Aorta (tissue), 5 donors: ENCODE data around the gene AHI1. TPM values are rescaled to one million over a fixed set of nuclear protein-coding genes. Genes with fewer than 3 reads are reported as not detected.

ENCODE experiments used
- ATAC-seq: fragments of 200-7000 bp; cut with Tn5 transposase; one replicate; pipeline ENCODE4 v1.9.1; 2022; ENCODE audit warnings: moderate library complexity; ENCODE audit not compliant: low FRiP score
- DNase-seq, 2 donors: peaks; one replicate each; pipeline ENCODE4 v3.0.0-alpha.2; 2020
- H3K27ac ChIP-seq, 2 donors: one replicate each; pipeline ENCODE4 v1.5.1; 2013; ENCODE audit warnings: low read length in 2 of 2, mild to moderate bottlenecking in 2 of 2, moderate library complexity in 2 of 2, control low read depth in 1 of 2, inconsistent platforms in 1 of 2, low read depth in 1 of 2
- H3K27me3 ChIP-seq, 2 donors: one replicate each; pipeline ENCODE4 v1.6.1; 2013; ENCODE audit warnings: control low read depth in 1 of 2, low read length in 1 of 2, mild to moderate bottlenecking in 1 of 2, moderate library complexity in 1 of 2; ENCODE audit not compliant: insufficient read depth in 2 of 2, control insufficient read depth in 1 of 2
- H3K36me3 ChIP-seq, 2 donors: one replicate each; pipeline ENCODE4 v1.6.1; 2013; ENCODE audit warnings: control low read depth in 1 of 2, low read length in 1 of 2, mild to moderate bottlenecking in 1 of 2; ENCODE audit not compliant: insufficient read depth in 2 of 2, control insufficient read depth in 1 of 2
- H3K4me1 ChIP-seq, 2 donors: one replicate each; pipeline ENCODE4 v1.6.1; 2013; ENCODE audit warnings: low read length in 2 of 2, control low read depth in 1 of 2, mild to moderate bottlenecking in 1 of 2, moderate library complexity in 1 of 2; ENCODE audit not compliant: insufficient read depth in 2 of 2, control insufficient read depth in 1 of 2
- H3K4me3 ChIP-seq, 2 donors: one replicate each; pipeline ENCODE4 v1.5.1; 2013; ENCODE audit warnings: low read length in 2 of 2, control low read depth in 1 of 2, mild to moderate bottlenecking in 1 of 2
- H3K9me3 ChIP-seq: one replicate; pipeline ENCODE4 v1.6.1; 2013; ENCODE audit warnings: mild to moderate bottlenecking, low read length; ENCODE audit not compliant: control insufficient read depth
- WGBS, 2 donors: extraction: QIAGEN DNeasy Blood & Tissue Kit; methylation state at CpG; one replicate each; pipeline ENCODE4 v1.1.7; 2013; 5-methylcytosine and 5-hydroxymethylcytosine counted together
- intact Hi-C, 2 donors: fragments of 100-400 bp; cut with DNase I; formaldehyde crosslinking; loops; one replicate each; pipeline versions ENCODE4 v1.14.2 to v1.15.0; 2022
- polyA plus RNA-seq, 2 donors: library from polyadenylated mRNA; stranded (reverse); fragments of 200-250 nt; gene quantifications; one replicate each; pipeline ENCODE4 v1.2.3, GENCODE V29; 2013
- total RNA-seq, 2 donors: library from RNA; stranded (reverse); fragmentation: NEBNext Ultra II Directional; extraction: Animal tissue kit (Norgen Biotek cat#: 25700); gene quantifications; one replicate each; pipeline ENCODE4 v1.2.1, GENCODE V29; 2021
- donor health status: healthy with polysubstance abuse.
- donor health status: Bipolar disorder and iron deficiency.
- donor health status: DM: no; HTN: no; CAD: no.
- donor health status: DM: no; HTN: no; CAD: no.
- donor health status: DM: yes; HTN: yes; CAD: no.

The AHI1 gene
- total and polyA plus RNA-seq, 4 donors: 4.1 to 65.5 (median 36.8) TPM

- ATAC-seq (no peak), DNase-seq (no peak)
- 19 to 24% methylated on average over 2 of the region's 2 CpGs for WGBS, 2 donors
- Histone ChIP-seq H3K36me3 (no peaks in the 10 kb centered on the region), H3K4me1 (no peaks in the 10 kb centered on the region), H3K4me3 (no peak overlapping the region), H3K27me3 (no peaks in the 10 kb centered on the region), H3K9me3 (no peaks in the 10 kb centered on the region), H3K27ac (no peak overlapping the region)
- intact Hi-C loops: no loop called here
Measured at GRCh38 chr6:135423649-135424128, 73.9 kb downstream of the AHI1 start.

GRCh38 chr6:135419162-135419561 lies 78.4 kb downstream of the AHI1 start:
- Histone ChIP-seq H3K27ac (no peak overlapping the region), H3K27me3 (no peaks in the 10 kb centered on the region), H3K4me3 (no peak overlapping the region), H3K9me3 (no peaks in the 10 kb centered on the region), H3K4me1 (no peaks in the 10 kb centered on the region), H3K36me3 (no peaks in the 10 kb centered on the region)
- intact Hi-C loops: no loop called here
- WGBS, 2 donors: 59 to 72% methylated on average over 2 of the region's 2 CpGs
- DNase-seq: no peak
- no peak for ATAC-seq

GRCh38 chr6:135418040-135418760 lies 79.3 kb downstream of the AHI1 start:
- no peaks in the 10 kb centered on the region for H3K36me3 ChIP-seq
- intact Hi-C loops: no loop called here
- no peak overlapping the region for H3K4me3 ChIP-seq
- no peak for DNase-seq
- H3K9me3 ChIP-seq: no peaks in the 10 kb centered on the region
- ATAC-seq: no peak
- H3K27me3 ChIP-seq: no peaks in the 10 kb centered on the region
- 82 to 87% methylated on average over 3 of the region's 3 CpGs for WGBS, 2 donors
- no peak overlapping the region for H3K27ac ChIP-seq
- H3K4me1 ChIP-seq: no peaks in the 10 kb centered on the region

GRCh38 chr6:135412761-135413160 lies 84.8 kb downstream of the AHI1 start:
- H3K4me3 ChIP-seq: no peak overlapping the region
- no peaks in the 10 kb centered on the region for H3K27me3 ChIP-seq
- ATAC-seq: no peak
- H3K36me3 ChIP-seq: peaks cover 2 to 5% of the 10 kb centered on the region in 2 donors
- H3K9me3 ChIP-seq: no peaks in the 10 kb centered on the region
- no peak for DNase-seq
- intact Hi-C loops: no loop called here
- WGBS, 2 donors: 73 to 78% methylated on average over 1 of the region's 1 CpG
- H3K4me1 ChIP-seq: no peaks in the 10 kb centered on the region
- H3K27ac ChIP-seq: no peak overlapping the region

GRCh38 chr6:135411849-135412248 lies 85.7 kb downstream of the AHI1 start:
- ATAC-seq: no peak
- whole genome bisulfite sequencing, 2 donors: 97 to 100% methylated on average over 2 of the region's 2 CpGs
- intact Hi-C loops: no loop called here
- no peak for DNase-seq
- Histone ChIP-seq H3K4me3 (no peak overlapping the region), H3K27ac (no peak overlapping the region), H3K36me3 (peaks cover 2 to 5% of the 10 kb centered on the region in 2 donors), H3K4me1 (no peaks in the 10 kb centered on the region), H3K27me3 (no peaks in the 10 kb centered on the region), H3K9me3 (no peaks in the 10 kb centered on the region)

- Histone ChIP-seq H3K36me3 (peaks cover 2 to 5% of the 10 kb centered on the region in 2 donors), H3K27me3 (no peaks in the 10 kb centered on the region), H3K27ac (no peak overlapping the region), H3K9me3 (no peaks in the 10 kb centered on the region), H3K4me3 (no peak overlapping the region), H3K4me1 (no peaks in the 10 kb centered on the region)
- ATAC-seq (no peak), DNase-seq (no peak)
- intact Hi-C loops: no loop called here
- 85 to 86% methylated on average over 2 of the region's 2 CpGs for WGBS, 2 donors
Measured at GRCh38 chr6:135411339-135411738, 86.2 kb downstream of the AHI1 start.

- H3K4me1 ChIP-seq: no peaks in the 10 kb centered on the region
- no peak for DNase-seq
- intact Hi-C loops: no loop called here
- WGBS, 2 donors: 99 to 100% methylated on average over 2 of the region's 2 CpGs
- no peak overlapping the region for H3K4me3 ChIP-seq
- H3K27me3 ChIP-seq: no peaks in the 10 kb centered on the region
- no peak overlapping the region for H3K27ac ChIP-seq
- H3K36me3 ChIP-seq: peaks cover 2 to 5% of the 10 kb centered on the region in 2 donors
- ATAC-seq: no peak
- no peaks in the 10 kb centered on the region for H3K9me3 ChIP-seq
Measured at GRCh38 chr6:135410856-135411255, 86.7 kb downstream of the AHI1 start.

GRCh38 chr6:135403584-135403983 lies 94.0 kb downstream of the AHI1 start:
- no peak overlapping the region for H3K27ac ChIP-seq
- ATAC-seq (no peak), DNase-seq (no peak)
- H3K36me3 ChIP-seq: peaks cover 0 to 2% of the 10 kb centered on the region in 2 donors
- no peaks in the 10 kb centered on the region for H3K27me3 ChIP-seq
- no peak overlapping the region for H3K4me3 ChIP-seq
- H3K4me1 ChIP-seq: no peaks in the 10 kb centered on the region
- no peaks in the 10 kb centered on the region for H3K9me3 ChIP-seq
- intact Hi-C loops: no loop called here
- WGBS, 2 donors: 74 to 82% methylated on average over 3 of the region's 3 CpGs

- Histone ChIP-seq H3K4me1 (no peaks in the 10 kb centered on the region), H3K4me3 (no peak overlapping the region), H3K36me3 (peaks cover 0 to 2% of the 10 kb centered on the region in 2 donors), H3K27me3 (no peaks in the 10 kb centered on the region), H3K9me3 (no peaks in the 10 kb centered on the region), H3K27ac (no peak overlapping the region)
- WGBS, 2 donors: 99 to 100% methylated on average over 1 of the region's 1 CpG
- no peak for ATAC-seq
- no peak for DNase-seq
- intact Hi-C loops: no loop called here
Measured at GRCh38 chr6:135402311-135402710, 95.2 kb downstream of the AHI1 start.
